ENCODE results near the gene CFAP57. TPM values are rescaled to one million over a fixed set of nuclear protein-coding genes. Genes with fewer than 3 reads are reported as not detected.
A peak's percentile ranks its signal among the peaks of the same experiment; 100 is the strongest.

Gene CFAP57
- total and polyA plus RNA-seq, 2 of the 13 experiments (the other 11 are each of a cell fraction or from before 2014, with no cell fraction given) = 0.01 TPM; not detected in 1

- TF ChIP-seq ZBTB25 (CRISPR knock-in tag; IDR thresholded peaks at IDR 0.05) (no peak), SOX5 (CRISPR knock-in tag; IDR thresholded peaks at IDR 0.05; ENCODE audit: borderline replicate concordance) (peak; percentile 98), MTF2 (CRISPR knock-in tag; IDR thresholded peaks at IDR 0.05; ENCODE audit: borderline replicate concordance) (0 out of 2 replicates have a peak, but pooled peaks have one; percentile 36), SALL1 (CRISPR knock-in tag; IDR thresholded peaks at IDR 0.05) (peak; percentile 87), ARID4A (CRISPR knock-in tag; IDR thresholded peaks at IDR 0.05; ENCODE audit: borderline replicate concordance) (peak; percentile 46; the same call in 1 of the 2 replicates), ELF3 (CRISPR knock-in tag; IDR thresholded peaks at IDR 0.05) (peak; percentile 60), MTA1 (CRISPR knock-in tag; IDR thresholded peaks at IDR 0.05; ENCODE audit: borderline replicate concordance) (peak; percentile 39; the same call in 1 of the 2 replicates), FOXM1 (CRISPR knock-in tag; IDR thresholded peaks at IDR 0.05) (no peak), HIVEP1 (CRISPR knock-in tag; IDR thresholded peaks at IDR 0.05) (0 out of 2 replicates have a peak, but pooled peaks have one; percentile 46), TP53 (CRISPR knock-in tag; conservative IDR thresholded peaks at IDR 0.05) (no peak), CTCF (CRISPR knock-in tag; IDR thresholded peaks at IDR 0.05) (0 out of 2 replicates have a peak, but pooled peaks have one; percentile 7), TCF7 (IDR thresholded peaks at IDR 0.05; ENCODE audit: low read depth) (peak; percentile 53), ZNF597 (CRISPR knock-in tag; IDR thresholded peaks at IDR 0.05) (no peak), PAXIP1 (CRISPR knock-in tag; conservative IDR thresholded peaks at IDR 0.05) (peak; percentile 72), SIN3A (IDR thresholded peaks at IDR 0.05; ENCODE audit: borderline replicate concordance, low read depth, low read length) (0 out of 2 replicates have a peak, but pooled peaks have one; percentile 54), ZNF121 (CRISPR knock-in tag; IDR thresholded peaks at IDR 0.05) (peak; percentile 53; the same call in 1 of the 2 replicates)
These were observed 110.4 kb downstream of the CFAP57 start (continued) for GRCh38 chr1:43282220-43283195.
